K562 (cell line): ENCODE measurements around the gene NDUFB3. TPM values are rescaled to one million over a fixed set of nuclear protein-coding genes. Genes with fewer than 3 reads are reported as not detected.

Experiments used
- ARID1B ChIP-seq: fragments of 450-650 bp; IDR thresholded peaks from 2 replicates; pipeline ENCODE4 v1.6.1; 2016; ENCODE audit warnings: antibody characterized with exemption, mild to moderate bottlenecking, inconsistent platforms
- BRF1 ChIP-seq: IDR thresholded peaks from 3 replicates; pipeline ENCODE4 v1.6.1; 2011; ENCODE audit warnings: borderline replicate concordance, mild to moderate bottlenecking; ENCODE audit not compliant: insufficient read length; ENCODE audit errors: extremely low read depth
- CBX3 ChIP-seq, 2 experiments: IDR thresholded peaks; 1 replicate in 1 of 2; 2 replicates in 1 of 2; pipeline ENCODE4 v1.6.1; 2012; ENCODE audit warnings: inconsistent platforms in 2 of 2, low read length in 2 of 2, borderline replicate concordance in 1 of 2, control low read depth in 1 of 2
- CTBP1 ChIP-seq: fragments of 450-650 bp; IDR thresholded peaks from 2 replicates; pipeline ENCODE4 v1.6.1; 2016; ENCODE audit warnings: borderline replicate concordance
- EHMT2 ChIP-seq: fragments of 450-650 bp; IDR thresholded peaks from 2 replicates; pipeline ENCODE4 v1.6.1; 2018; ENCODE audit warnings: antibody characterized with exemption
- ELF1 ChIP-seq: fragments of 200-800 bp; sonication (Bioruptor generic); IDR thresholded peaks from 2 replicates; pipeline ENCODE4 v1.6.1; 2016; ENCODE audit warnings: missing genetic modification characterization, missing compliant biosample characterization
- EP400 ChIP-seq: fragments of 450-650 bp; IDR thresholded peaks from 2 replicates; pipeline ENCODE4 v1.6.1; 2017; ENCODE audit warnings: antibody characterized with exemption, mild to moderate bottlenecking, moderate library complexity
- KDM2B ChIP-seq: fragments of 250-450 bp; sonication (Bioruptor Pico); IDR thresholded peaks from 2 replicates; pipeline ENCODE4 v1.8.0; 2021; ENCODE audit warnings: mild to moderate bottlenecking, moderate library complexity
- NEUROD1 ChIP-seq: fragments of 150-350 bp; IDR thresholded peaks from 2 replicates; pipeline ENCODE4 v1.6.1; 2014; ENCODE audit warnings: borderline replicate concordance, low read length, low read depth; ENCODE audit not compliant: partially characterized antibody
- NFRKB ChIP-seq: fragments of 450-650 bp; IDR thresholded peaks from 2 replicates; pipeline ENCODE4 v1.6.1; 2016; ENCODE audit warnings: low read depth
- PRPF4 ChIP-seq: fragments of 200-400 bp; formaldehyde crosslinking; IDR thresholded peaks from one replicate; pipeline ENCODE4 v1.6.1; 2017; ENCODE audit warnings: low read length, low read depth, mild to moderate bottlenecking; ENCODE audit not compliant: insufficient read depth, poor library complexity, severe bottlenecking
- SRSF1 ChIP-seq: fragments of 200-400 bp; formaldehyde crosslinking; IDR thresholded peaks from 2 replicates; pipeline ENCODE4 v1.6.1; 2017; ENCODE audit warnings: mild to moderate bottlenecking, low read depth, low read length, moderate library complexity
- TCF7L2 ChIP-seq: fragments of 150-350 bp; IDR thresholded peaks from 2 replicates; pipeline ENCODE4 v1.6.1; 2016; ENCODE audit warnings: low read depth, mild to moderate bottlenecking, low read length, moderate library complexity
- XRCC3 ChIP-seq: fragments of 450-650 bp; IDR thresholded peaks from 2 replicates; pipeline ENCODE4 v1.6.1; 2017; ENCODE audit warnings: mild to moderate bottlenecking, moderate library complexity
- ZBED1 ChIP-seq: IDR thresholded peaks from 2 replicates; pipeline ENCODE4 v1.6.1; 2014
- ZBTB17 ChIP-seq: fragments of 450-650 bp; formaldehyde crosslinking; IDR thresholded peaks from 2 replicates; pipeline ENCODE4 v1.4.0; 2020; ENCODE audit warnings: mild to moderate bottlenecking
- ZC3H4 ChIP-seq: sonication (generic); formaldehyde crosslinking; IDR thresholded peaks from 2 replicates; pipeline ENCODE4 v1.9.0; 2021; ENCODE audit warnings: missing genetic modification reagents, borderline replicate concordance
- ZNF23 ChIP-seq: fragments of 250-450 bp; sonication (Bioruptor Pico); IDR thresholded peaks from 2 replicates; pipeline ENCODE4 v1.4.0; 2020; ENCODE audit warnings: mild to moderate bottlenecking
- ZNF263 ChIP-seq: sonication (generic); formaldehyde crosslinking; IDR thresholded peaks from 2 replicates; pipeline ENCODE4 v1.8.0; 2022; ENCODE audit warnings: mild to moderate bottlenecking, missing genetic modification reagents, borderline replicate concordance
- polyA plus RNA-seq, 8 experiments: library from polyadenylated mRNA; depleted of rRNA in 4 of 8; stranded (reverse) in 5 of 8; unstranded in 3 of 8; fragments of >200 nt; fragmentation: Nextera tagmentation in 2 of 8; fragmentation: Illumina TruSeq in 1 of 8; extraction: Ambion mirVana in 2 of 8; extraction: Trizol in 1 of 8; gene quantifications; 2 replicates each; pipeline versions ENCODE4 v1.2.1 to v1.2.3, GENCODE V29; 2011 to 2014; ENCODE audit warnings: inconsistent platforms in 1 of 8, missing spikeins in 1 of 8
- total RNA-seq, 7 experiments: library from RNA; depleted of rRNA in 6 of 7; stranded (reverse); fragments of >200 nt in 6 of 7; fragmentation: Illumina TruSeq in 2 of 7; extraction: Trizol in 2 of 7; gene quantifications; 2 replicates each; pipeline versions ENCODE4 v1.2.1 to v1.2.3, GENCODE V29; 2011 to 2021; ENCODE audit warnings: low replicate concordance in 1 of 7
- TF ChIP-seq, protein P1 (sequence below): fragments of 200-800 bp; sonication (Bioruptor generic); IDR thresholded peaks from 2 replicates; pipeline ENCODE4 v1.6.1; 2017; ENCODE audit warnings: missing genetic modification characterization, missing compliant biosample characterization
- TF ChIP-seq, protein P2 (sequence below): fragments of 200-800 bp; sonication (Bioruptor generic); IDR thresholded peaks from 2 replicates; pipeline ENCODE4 v1.6.1; 2016; ENCODE audit warnings: missing genetic modification characterization, missing compliant biosample characterization
- TF ChIP-seq, protein P3 (sequence below): IDR thresholded peaks from 2 replicates; pipeline ENCODE4 v1.6.1; 2011; ENCODE audit not compliant: insufficient read length; ENCODE audit errors: extremely low read depth

NDUFB3 gene
- total and polyA plus RNA-seq, 9 of the 15 experiments (the other 6 are each of a cell fraction or from before 2014, with no cell fraction given) = 126 to 786 (median 156) TPM

DNA sequence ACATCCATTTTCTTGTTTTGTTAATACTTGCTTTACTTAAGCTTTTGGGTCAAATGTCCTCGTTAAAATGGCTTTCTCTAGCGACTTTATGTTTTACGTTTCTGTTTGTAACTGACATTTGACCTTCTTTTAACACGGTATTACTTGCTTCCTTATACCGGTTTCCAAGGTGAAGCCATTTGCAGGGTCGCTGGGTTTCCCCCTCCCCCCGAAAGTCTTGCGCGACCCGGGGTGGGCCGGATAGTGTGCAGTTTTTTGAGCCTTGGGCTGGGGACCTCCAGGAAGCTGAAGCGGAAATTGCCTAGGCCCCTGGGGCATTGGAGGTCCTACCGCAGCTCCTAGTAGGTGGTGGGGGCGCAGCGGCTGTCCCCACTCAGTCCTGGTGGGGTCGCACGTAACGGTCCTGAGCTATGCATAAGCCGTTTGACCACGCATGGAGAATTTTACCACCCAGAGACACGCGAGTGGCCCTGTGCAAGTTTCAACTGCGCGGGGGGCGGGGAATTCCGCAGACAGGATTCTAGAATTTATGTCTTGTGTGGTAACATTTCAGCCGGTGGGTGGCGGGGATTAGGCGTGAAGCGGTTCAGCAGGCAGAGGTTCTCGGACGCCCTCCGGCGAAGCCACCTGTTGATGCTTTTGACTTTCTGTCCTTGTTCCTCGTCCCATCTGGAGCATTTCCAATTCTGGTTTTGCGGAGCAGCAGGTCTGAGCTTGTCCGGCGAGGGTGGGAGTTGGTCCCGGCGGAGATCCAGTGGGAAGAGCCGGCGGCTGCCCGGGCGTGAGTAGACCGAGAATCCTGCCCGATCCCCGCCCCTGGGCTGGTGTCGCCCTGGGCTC lies 46.5 kb downstream of the NDUFB3 start (continued):
- TF ChIP-seq BRF1 (no peak), ZC3H4 (CRISPR knock-in tag) (no peak), CBX3 (IDR thresholded peaks at IDR 0.05; ENCODE audit: borderline replicate concordance in 1 of 2, low read length in 2 of 2) (no peak), KDM2B (CRISPR knock-in tag) (no peak), CTBP1 (peak; percentile 81), NEUROD1 (peak; percentile 2), ZBED1 (no peak), EP400 (peak; percentile 73), XRCC3 (no peak), ARID1B (peak; percentile 38), NFRKB (peak; percentile 45), ELF1 (tag) (no peak), PRPF4 (no peak), ZNF263 (CRISPR knock-in tag) (no peak; the same call in 1 of the 2 replicates), TCF7L2 (no peak), EHMT2 (no peak), ZBTB17 (CRISPR knock-in tag) (no peak), SRSF1 (no peak), ZNF23 (no peak)
- TF ChIP-seq, protein P1, sequence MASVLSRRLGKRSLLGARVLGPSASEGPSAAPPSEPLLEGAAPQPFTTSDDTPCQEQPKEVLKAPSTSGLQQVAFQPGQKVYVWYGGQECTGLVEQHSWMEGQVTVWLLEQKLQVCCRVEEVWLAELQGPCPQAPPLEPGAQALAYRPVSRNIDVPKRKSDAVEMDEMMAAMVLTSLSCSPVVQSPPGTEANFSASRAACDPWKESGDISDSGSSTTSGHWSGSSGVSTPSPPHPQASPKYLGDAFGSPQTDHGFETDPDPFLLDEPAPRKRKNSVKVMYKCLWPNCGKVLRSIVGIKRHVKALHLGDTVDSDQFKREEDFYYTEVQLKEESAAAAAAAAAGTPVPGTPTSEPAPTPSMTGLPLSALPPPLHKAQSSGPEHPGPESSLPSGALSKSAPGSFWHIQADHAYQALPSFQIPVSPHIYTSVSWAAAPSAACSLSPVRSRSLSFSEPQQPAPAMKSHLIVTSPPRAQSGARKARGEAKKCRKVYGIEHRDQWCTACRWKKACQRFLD (CRISPR knock-in tag) = peak; percentile 25; the same call in 1 of the 2 replicates
- TF ChIP-seq, protein P2, sequence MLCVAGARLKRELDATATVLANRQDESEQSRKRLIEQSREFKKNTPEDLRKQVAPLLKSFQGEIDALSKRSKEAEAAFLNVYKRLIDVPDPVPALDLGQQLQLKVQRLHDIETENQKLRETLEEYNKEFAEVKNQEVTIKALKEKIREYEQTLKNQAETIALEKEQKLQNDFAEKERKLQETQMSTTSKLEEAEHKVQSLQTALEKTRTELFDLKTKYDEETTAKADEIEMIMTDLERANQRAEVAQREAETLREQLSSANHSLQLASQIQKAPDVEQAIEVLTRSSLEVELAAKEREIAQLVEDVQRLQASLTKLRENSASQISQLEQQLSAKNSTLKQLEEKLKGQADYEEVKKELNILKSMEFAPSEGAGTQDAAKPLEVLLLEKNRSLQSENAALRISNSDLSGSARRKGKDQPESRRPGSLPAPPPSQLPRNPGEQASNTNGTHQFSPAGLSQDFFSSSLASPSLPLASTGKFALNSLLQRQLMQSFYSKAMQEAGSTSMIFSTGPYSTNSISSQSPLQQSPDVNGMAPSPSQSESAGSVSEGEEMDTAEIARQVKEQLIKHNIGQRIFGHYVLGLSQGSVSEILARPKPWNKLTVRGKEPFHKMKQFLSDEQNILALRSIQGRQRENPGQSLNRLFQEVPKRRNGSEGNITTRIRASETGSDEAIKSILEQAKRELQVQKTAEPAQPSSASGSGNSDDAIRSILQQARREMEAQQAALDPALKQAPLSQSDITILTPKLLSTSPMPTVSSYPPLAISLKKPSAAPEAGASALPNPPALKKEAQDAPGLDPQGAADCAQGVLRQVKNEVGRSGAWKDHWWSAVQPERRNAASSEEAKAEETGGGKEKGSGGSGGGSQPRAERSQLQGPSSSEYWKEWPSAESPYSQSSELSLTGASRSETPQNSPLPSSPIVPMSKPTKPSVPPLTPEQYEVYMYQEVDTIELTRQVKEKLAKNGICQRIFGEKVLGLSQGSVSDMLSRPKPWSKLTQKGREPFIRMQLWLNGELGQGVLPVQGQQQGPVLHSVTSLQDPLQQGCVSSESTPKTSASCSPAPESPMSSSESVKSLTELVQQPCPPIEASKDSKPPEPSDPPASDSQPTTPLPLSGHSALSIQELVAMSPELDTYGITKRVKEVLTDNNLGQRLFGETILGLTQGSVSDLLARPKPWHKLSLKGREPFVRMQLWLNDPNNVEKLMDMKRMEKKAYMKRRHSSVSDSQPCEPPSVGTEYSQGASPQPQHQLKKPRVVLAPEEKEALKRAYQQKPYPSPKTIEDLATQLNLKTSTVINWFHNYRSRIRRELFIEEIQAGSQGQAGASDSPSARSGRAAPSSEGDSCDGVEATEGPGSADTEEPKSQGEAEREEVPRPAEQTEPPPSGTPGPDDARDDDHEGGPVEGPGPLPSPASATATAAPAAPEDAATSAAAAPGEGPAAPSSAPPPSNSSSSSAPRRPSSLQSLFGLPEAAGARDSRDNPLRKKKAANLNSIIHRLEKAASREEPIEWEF (CRISPR knock-in tag) = no peak
- TF ChIP-seq, protein P3, sequence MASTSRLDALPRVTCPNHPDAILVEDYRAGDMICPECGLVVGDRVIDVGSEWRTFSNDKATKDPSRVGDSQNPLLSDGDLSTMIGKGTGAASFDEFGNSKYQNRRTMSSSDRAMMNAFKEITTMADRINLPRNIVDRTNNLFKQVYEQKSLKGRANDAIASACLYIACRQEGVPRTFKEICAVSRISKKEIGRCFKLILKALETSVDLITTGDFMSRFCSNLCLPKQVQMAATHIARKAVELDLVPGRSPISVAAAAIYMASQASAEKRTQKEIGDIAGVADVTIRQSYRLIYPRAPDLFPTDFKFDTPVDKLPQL = no peak
